ENCODE data around the gene COPG2. TPM values are rescaled to one million over a fixed set of nuclear protein-coding genes. Genes with fewer than 3 reads are reported as not detected.

COPG2 gene, protein sequence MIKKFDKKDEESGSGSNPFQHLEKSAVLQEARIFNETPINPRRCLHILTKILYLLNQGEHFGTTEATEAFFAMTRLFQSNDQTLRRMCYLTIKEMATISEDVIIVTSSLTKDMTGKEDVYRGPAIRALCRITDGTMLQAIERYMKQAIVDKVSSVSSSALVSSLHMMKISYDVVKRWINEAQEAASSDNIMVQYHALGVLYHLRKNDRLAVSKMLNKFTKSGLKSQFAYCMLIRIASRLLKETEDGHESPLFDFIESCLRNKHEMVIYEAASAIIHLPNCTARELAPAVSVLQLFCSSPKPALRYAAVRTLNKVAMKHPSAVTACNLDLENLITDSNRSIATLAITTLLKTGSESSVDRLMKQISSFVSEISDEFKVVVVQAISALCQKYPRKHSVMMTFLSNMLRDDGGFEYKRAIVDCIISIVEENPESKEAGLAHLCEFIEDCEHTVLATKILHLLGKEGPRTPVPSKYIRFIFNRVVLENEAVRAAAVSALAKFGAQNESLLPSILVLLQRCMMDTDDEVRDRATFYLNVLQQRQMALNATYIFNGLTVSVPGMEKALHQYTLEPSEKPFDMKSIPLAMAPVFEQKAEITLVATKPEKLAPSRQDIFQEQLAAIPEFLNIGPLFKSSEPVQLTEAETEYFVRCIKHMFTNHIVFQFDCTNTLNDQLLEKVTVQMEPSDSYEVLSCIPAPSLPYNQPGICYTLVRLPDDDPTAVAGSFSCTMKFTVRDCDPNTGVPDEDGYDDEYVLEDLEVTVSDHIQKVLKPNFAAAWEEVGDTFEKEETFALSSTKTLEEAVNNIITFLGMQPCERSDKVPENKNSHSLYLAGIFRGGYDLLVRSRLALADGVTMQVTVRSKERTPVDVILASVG
- 77.7 and 77.8 TPM in 2 replicates for total RNA-seq (2021)
- long read RNA-seq, transcript COPG2-202 (24 exons, 3,134 nt) = major isoform, 254 of 306 reads
- long read RNA-seq, transcript COPG2-201 (20 exons, 3,073 nt) = minor isoform, 11 of 306 reads
- long read RNA-seq, partial matches to known transcripts = 17 of 306 reads
- long read RNA-seq, other reads (novel, unspliced or antisense) = 24 of 306 reads

DNA sequence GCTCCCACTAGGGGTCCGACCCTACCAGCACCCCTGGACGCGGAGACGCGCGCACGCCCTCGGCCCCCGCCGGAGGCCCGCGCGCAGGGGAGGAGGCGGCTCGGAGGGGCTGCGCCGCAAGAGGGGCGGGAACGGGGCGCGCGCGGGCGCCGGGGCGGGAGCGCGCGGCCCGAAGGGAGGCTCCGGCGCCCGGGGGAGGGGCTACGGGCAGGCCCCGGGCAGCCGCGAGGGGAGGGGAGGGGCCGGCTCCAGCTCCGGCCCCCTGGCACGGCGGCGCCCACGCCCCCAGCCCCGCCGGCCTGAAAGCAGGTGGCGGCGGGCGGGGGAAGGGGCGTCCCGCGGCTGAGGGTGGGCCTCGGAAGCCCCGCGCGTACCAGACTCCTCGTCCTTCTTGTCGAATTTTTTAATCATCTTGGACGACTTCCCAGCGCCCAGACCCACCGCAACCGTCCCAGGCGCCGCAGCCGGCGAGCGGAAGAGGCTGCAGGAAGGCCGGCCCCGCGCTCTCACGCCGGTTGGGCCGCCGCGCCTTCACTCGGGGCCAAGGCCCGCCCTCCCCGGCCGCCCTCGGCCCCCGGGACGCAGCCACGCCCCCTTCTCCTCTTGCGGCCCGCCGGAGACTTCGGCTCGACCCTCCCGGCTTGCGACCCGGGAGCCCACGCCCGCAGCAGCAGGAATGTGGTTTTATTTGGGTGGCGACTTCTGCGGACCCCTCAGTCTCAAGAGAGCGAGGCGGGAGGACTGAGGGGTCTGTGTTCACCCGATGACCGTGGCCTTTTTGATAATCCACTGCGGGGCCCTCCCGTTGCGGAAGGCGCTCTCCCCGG is at the start of gene COPG2:
COPG2 (minus strand) TSS at position 491 of the 827 bp plus-strand sequence; CDS start at position 411, 80 bp downstream.
- Histone ChIP-seq H2BK20ac (ENCODE audit: low read depth, low read length, poor library complexity, severe bottlenecking) (no peak within 1 kb of the TSS), H2AK5ac (ENCODE audit: insufficient read length, low read length) (no peak within 1 kb of the TSS), H3K23me2 (ENCODE audit: insufficient read length, low read depth, low read length, poor library complexity, severe bottlenecking) (peaks cover 6% of the 10 kb centered on the region), H3K79me2 (ENCODE audit: insufficient read depth, low read length) (no peaks in the 10 kb centered on the region), H2BK12ac (ENCODE audit: insufficient read length, low read depth, low read length) (no peak within 1 kb of the TSS), H4K8ac (replicated peaks; ENCODE audit: insufficient read length, low read depth, low read length) (no peak within 1 kb of the TSS), H3K23ac (ENCODE audit: insufficient read length, low read depth, low read length) (no peak within 1 kb of the TSS), H3K27me3 (ENCODE audit: insufficient read depth, low read length) (no peaks in the 10 kb centered on the region), H4K91ac (ENCODE audit: insufficient read length, low read depth, low read length) (no peak within 1 kb of the TSS), H3K27ac (ENCODE audit: insufficient read length, low read depth, low read length) (no peak within 1 kb of the TSS), H3K18ac (ENCODE audit: insufficient read length, low read depth, low read length) (no peak within 1 kb of the TSS), H2BK120ac (ENCODE audit: low read depth, low read length, poor library complexity, severe bottlenecking) (no peak within 1 kb of the TSS), H3K9me3 (ENCODE audit: control insufficient read depth, low read depth, low read length) (no peaks in the 10 kb centered on the region), H3K56ac (ENCODE audit: insufficient read length, low read depth, low read length) (no peak within 1 kb of the TSS), H3K14ac (ENCODE audit: insufficient read depth, low read length) (peak within 1 kb of the TSS; percentile 54), H2BK5ac (ENCODE audit: insufficient read length, low read length) (no peak within 1 kb of the TSS), H4K20me1 (ENCODE audit: control insufficient read depth, insufficient read depth, insufficient read length) (no peaks in the 10 kb centered on the region), H2AFZ (ENCODE audit: low read length) (no peak within 1 kb of the TSS), H3K79me1 (ENCODE audit: insufficient read depth, low read depth, low read length, poor library complexity, severe bottlenecking) (no peaks in the 10 kb centered on the region), H3K4me2 (ENCODE audit: insufficient read depth, insufficient read length, low read length) (peak within 1 kb of the TSS; percentile 95), H4K5ac (ENCODE audit: insufficient read length, low read depth, low read length) (no peak within 1 kb of the TSS), H3K4ac (ENCODE audit: low read depth, low read length) (no peak within 1 kb of the TSS), H3K4me1 (ENCODE audit: insufficient read depth, low read length) (no peaks in the 10 kb centered on the region), H3K9ac (ENCODE audit: extremely low read depth, insufficient read length, low read length) (peak within 1 kb of the TSS; percentile 61), H3T11ph (ENCODE audit: low read length) (no peak within 1 kb of the TSS), H2BK15ac (ENCODE audit: low read depth, low read length) (no peak within 1 kb of the TSS)
- H3K9me3 Mint-ChIP-seq = no peaks in the 10 kb centered on the region
- TF ChIP-seq, protein P1, sequence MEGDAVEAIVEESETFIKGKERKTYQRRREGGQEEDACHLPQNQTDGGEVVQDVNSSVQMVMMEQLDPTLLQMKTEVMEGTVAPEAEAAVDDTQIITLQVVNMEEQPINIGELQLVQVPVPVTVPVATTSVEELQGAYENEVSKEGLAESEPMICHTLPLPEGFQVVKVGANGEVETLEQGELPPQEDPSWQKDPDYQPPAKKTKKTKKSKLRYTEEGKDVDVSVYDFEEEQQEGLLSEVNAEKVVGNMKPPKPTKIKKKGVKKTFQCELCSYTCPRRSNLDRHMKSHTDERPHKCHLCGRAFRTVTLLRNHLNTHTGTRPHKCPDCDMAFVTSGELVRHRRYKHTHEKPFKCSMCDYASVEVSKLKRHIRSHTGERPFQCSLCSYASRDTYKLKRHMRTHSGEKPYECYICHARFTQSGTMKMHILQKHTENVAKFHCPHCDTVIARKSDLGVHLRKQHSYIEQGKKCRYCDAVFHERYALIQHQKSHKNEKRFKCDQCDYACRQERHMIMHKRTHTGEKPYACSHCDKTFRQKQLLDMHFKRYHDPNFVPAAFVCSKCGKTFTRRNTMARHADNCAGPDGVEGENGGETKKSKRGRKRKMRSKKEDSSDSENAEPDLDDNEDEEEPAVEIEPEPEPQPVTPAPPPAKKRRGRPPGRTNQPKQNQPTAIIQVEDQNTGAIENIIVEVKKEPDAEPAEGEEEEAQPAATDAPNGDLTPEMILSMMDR (conservative IDR thresholded peaks at IDR 0.05) = no peak
- H3K27me3 Mint-ChIP-seq (ENCODE audit: low read depth) = peaks cover 15% of the 10 kb centered on the region
- peak; percentile 87 for DNase-seq
- WGBS (ENCODE audit: extremely low coverage, insufficient read length, low lambda C conversion rate) = no CpG with 5 or more reads among the region's 103 CpGs
- peak within 1 kb of the TSS; percentile 89 to 93 for H3K4me3 Mint-ChIP-seq
- peaks cover 0 to 22% (median 21%) of the 10 kb centered on the region in 3 experiments; a peak in 5 of 7 replicates for H3K36me3 Mint-ChIP-seq (ENCODE audit: insufficient read depth in 1 of 3, low read depth in 3 of 3)
- peaks cover 13 to 18% of the 10 kb centered on the region in 2 experiments for H3K4me1 Mint-ChIP-seq
- peak within 1 kb of the TSS in 2 of 3 experiments; percentile 70 to 89; a peak in 4 of 7 replicates for H3K27ac Mint-ChIP-seq
